HepG2 (cell line): ENCODE results near the gene ARMH1. TPM values are rescaled to one million over a fixed set of nuclear protein-coding genes. Genes with fewer than 3 reads are reported as not detected.

ENCODE experiments used
- ATAC-seq: fragments of 200-7000 bp; cut with Tn5 transposase; 3 replicates; pipeline ENCODE4 v1.9.1; 2020; ENCODE audit warnings: mild to moderate bottlenecking, moderate library complexity
- BruUV-seq: library from RNA; stranded (reverse); fragments of 400-500 nt; replicated peaks from 2 replicates; lab custom pipeline; 2021; lab: Mats Ljungman, UMichigan
- CTCF ChIA-PET: fragments of 300-600 bp; formaldehyde crosslinking; extraction: SDS; loops from one replicate; lab custom pipeline; 2021; ENCODE audit warnings: low total read pairs, inconsistent platforms, low intra/inter-chr PET ratio; lab: Yijun Ruan, JAX
- POLR2A ChIA-PET: fragments of 350-600 bp; sonication (Branson Sonifier 250); formaldehyde crosslinking; loops from one replicate; lab custom pipeline; 2020; ENCODE audit warnings: antibody characterized with exemption, inconsistent platforms; lab: Yijun Ruan, JAX
- DNase-seq: peaks from one replicate; pipeline ENCODE4 v3.0.0-alpha.2; 2015; ENCODE audit warnings: low spot score
- FAIRE-seq: peaks from 3 replicates; lab custom pipeline; 2011; peaks lifted over from hg19 to GRCh38; lab: Jason Lieb, UNC
- H2AFZ ChIP-seq: one replicate; pipeline ENCODE4 v1.6.1; 2011; ENCODE audit warnings: low read length, inconsistent platforms
- H3K27ac ChIP-seq: fragments of 300-600 bp; 3 replicates; pipeline ENCODE4 v1.8.0; 2011; ENCODE audit warnings: mixed run types, mild to moderate bottlenecking, mixed read lengths, low read length, inconsistent platforms; ENCODE audit not compliant: insufficient read depth; ENCODE audit errors: extremely low read length
- H3K27me3 ChIP-seq, 2 experiments: fragments of 200-600 bp in 1 of 2; 2 replicates in 1 of 2; 3 replicates in 1 of 2; pipeline versions ENCODE4 v1.6.0 to v1.8.0; 2011; ENCODE audit warnings: low read length in 2 of 2, mild to moderate bottlenecking in 2 of 2, moderate library complexity in 2 of 2, inconsistent platforms in 1 of 2; ENCODE audit not compliant: insufficient read depth in 2 of 2, control insufficient read depth in 1 of 2
- H3K36me3 ChIP-seq, 2 experiments: fragments of 200-600 bp in 1 of 2; replicated peaks in 1 of 2; 2 replicates in 1 of 2; 3 replicates in 1 of 2; pipeline versions ENCODE4 v1.5.1 to v1.8.0; 2011; ENCODE audit warnings: low read length in 2 of 2, inconsistent platforms in 1 of 2; ENCODE audit not compliant: insufficient read depth in 2 of 2, control insufficient read depth in 1 of 2
- H3K4me1 ChIP-seq: 2 replicates; pipeline ENCODE4 v1.5.1; 2012; ENCODE audit warnings: low read length, inconsistent platforms; ENCODE audit not compliant: insufficient read depth
- H3K4me2 ChIP-seq: 2 replicates; pipeline ENCODE4 v1.6.0; 2011; ENCODE audit warnings: low read depth, low read length, inconsistent platforms
- H3K4me3 ChIP-seq, 3 experiments: fragments of 200-600 bp in 1 of 3; sonication (generic), shearing (Covaris generic) in 1 of 3; replicated peaks in 1 of 3; 2 replicates each; pipeline ENCODE4 v1.5.1; 2011 to 2016; ENCODE audit warnings: low read length in 3 of 3, inconsistent platforms in 2 of 3, low read depth in 2 of 3, mild to moderate bottlenecking in 2 of 3, control low read depth in 1 of 3, mixed read lengths in 1 of 3; ENCODE audit not compliant: insufficient read depth in 1 of 3
- H3K79me2 ChIP-seq: one replicate; pipeline ENCODE4 v1.6.1; 2011; ENCODE audit warnings: low read length, inconsistent platforms; ENCODE audit not compliant: insufficient read depth
- H3K9ac ChIP-seq: 2 replicates; pipeline ENCODE4 v1.6.0; 2011; ENCODE audit warnings: mild to moderate bottlenecking, low read depth, low read length, inconsistent platforms; ENCODE audit not compliant: insufficient read depth
- H3K9me3 ChIP-seq: 2 replicates; pipeline ENCODE4 v1.5.1; 2012; ENCODE audit warnings: mild to moderate bottlenecking, low read length
- H4K20me1 ChIP-seq: 2 replicates; pipeline ENCODE4 v1.6.0; 2011; ENCODE audit warnings: inconsistent platforms, mild to moderate bottlenecking, low read length, moderate library complexity; ENCODE audit not compliant: insufficient read depth
- ARID5B ChIP-seq: IDR thresholded peaks from 2 replicates; pipeline ENCODE4 v1.4.0; 2020; ENCODE audit warnings: mild to moderate bottlenecking, missing genetic modification reagents
- ARNT ChIP-seq: fragments of 450-650 bp; IDR thresholded peaks from 2 replicates; pipeline ENCODE4 v1.6.1; 2017
- CREB1 ChIP-seq, 2 experiments: fragments of 450-650 bp in 1 of 2; IDR thresholded peaks; 2 replicates each; pipeline ENCODE4 v1.6.1; 2016 to 2017; ENCODE audit warnings: control low read depth in 1 of 2, mild to moderate bottlenecking in 1 of 2, missing compliant biosample characterization in 1 of 2, missing genetic modification characterization in 1 of 2
- DR1 ChIP-seq: sonication (generic); formaldehyde crosslinking; IDR thresholded peaks from 2 replicates; pipeline ENCODE4 v1.8.0; 2021; ENCODE audit warnings: mild to moderate bottlenecking, missing genetic modification reagents, inconsistent platforms
- EP300 ChIP-seq, 3 experiments: sonication (generic) in 1 of 3; formaldehyde crosslinking in 1 of 3; IDR thresholded peaks; 2 replicates each; pipeline versions ENCODE4 v1.5.1 to v1.6.1; 2011 to 2020; ENCODE audit warnings: low read depth in 2 of 3, low read length in 2 of 3, borderline replicate concordance in 1 of 3, improper control_type of control experiment in 1 of 3, mild to moderate bottlenecking in 1 of 3, missing genetic modification reagents in 1 of 3, moderate library complexity in 1 of 3
- FIP1L1 ChIP-seq: fragments of 200-400 bp; formaldehyde crosslinking; IDR thresholded peaks from 2 replicates; pipeline ENCODE4 v1.6.1; 2018; ENCODE audit warnings: low read depth, mild to moderate bottlenecking, low read length, moderate library complexity, borderline replicate concordance; ENCODE audit not compliant: insufficient read depth
- GRHL1 ChIP-seq: sonication (generic); formaldehyde crosslinking; conservative IDR thresholded peaks from 2 replicates; pipeline ENCODE4 v1.8.0; 2022; ENCODE audit warnings: missing genetic modification reagents
- HNF4A ChIP-seq: sonication (generic); formaldehyde crosslinking; IDR thresholded peaks from 2 replicates; pipeline ENCODE4 v1.4.0; 2020; ENCODE audit warnings: missing genetic modification reagents
- MAF1 ChIP-seq: sonication (generic); formaldehyde crosslinking; IDR thresholded peaks from 2 replicates; pipeline ENCODE4 v1.5.0; 2020; ENCODE audit warnings: missing genetic modification reagents, borderline replicate concordance
- RARA ChIP-seq: IDR thresholded peaks from 2 replicates; pipeline ENCODE4 v1.6.1; 2016; ENCODE audit warnings: missing genetic modification reagents, missing compliant biosample characterization
- SIX1 ChIP-seq: sonication (generic); formaldehyde crosslinking; IDR thresholded peaks from 2 replicates; pipeline ENCODE4 v1.4.0; 2020; ENCODE audit warnings: missing genetic modification reagents, borderline replicate concordance
- STAG1 ChIP-seq: sonication (generic); formaldehyde crosslinking; IDR thresholded peaks from 2 replicates; pipeline ENCODE4 v1.4.0; 2020; ENCODE audit warnings: missing genetic modification reagents
- ZNF510 ChIP-seq: sonication (generic); formaldehyde crosslinking; IDR thresholded peaks from 2 replicates; pipeline ENCODE4 v1.4.0; 2020; ENCODE audit warnings: low read depth, mild to moderate bottlenecking, missing genetic modification reagents
- ZNF577 ChIP-seq: sonication (generic); formaldehyde crosslinking; IDR thresholded peaks from 2 replicates; pipeline ENCODE4 v1.4.0; 2020; ENCODE audit warnings: mild to moderate bottlenecking, low read depth, missing genetic modification reagents, borderline replicate concordance
- whole genome bisulfite sequencing: methylation state at CpG from one replicate; pipeline ENCODE4 v1.1.6; 2017; ENCODE audit warnings: low lambda C conversion rate; 5-methylcytosine and 5-hydroxymethylcytosine counted together
- in situ Hi-C: cut with HindIII; loops from 2 replicates; pipeline ENCODE4 v1.10.0; 2017; ENCODE audit warnings: low pct_unique_long_range_greater_than_20kb; ENCODE audit not compliant: extremely low pct_ligation_motif_present
- intact Hi-C: fragments of 100-400 bp; cut with micrococcal nuclease; formaldehyde crosslinking; loops from one replicate; pipeline ENCODE4 v1.10.0; 2022; ENCODE audit not compliant: unreplicated experiment
- polyA plus RNA-seq, 8 experiments: library from polyadenylated mRNA; depleted of rRNA in 3 of 8; stranded (reverse) in 7 of 8; unstranded in 1 of 8; fragments of >200 nt; fragmentation: Illumina TruSeq in 4 of 8; extraction: Trizol in 4 of 8; gene quantifications; 2 replicates each; pipeline versions ENCODE4 v1.2.1 to v1.2.3, GENCODE V29; 2011 to 2016; ENCODE audit warnings: low read depth in 4 of 8, missing spikeins in 1 of 8, mixed read lengths in 1 of 8; ENCODE audit not compliant: insufficient read depth in 1 of 8
- total RNA-seq, 5 experiments: library from RNA; depleted of rRNA; stranded (reverse); fragments of >200 nt; fragmentation: Illumina TruSeq; extraction: Trizol; gene quantifications; 2 replicates each; pipeline ENCODE4 v1.2.3, GENCODE V29; 2016; ENCODE audit warnings: low read depth in 1 of 5

The ARMH1 gene
- total and polyA plus RNA-seq, 2 of the 13 experiments (the other 11 are each of a cell fraction or from before 2014, with no cell fraction given) = 0.69 TPM; not detected in 1

- TF ChIP-seq ARID5B (CRISPR knock-in tag) (no peak), ZNF577 (CRISPR knock-in tag) (no peak), MAF1 (no peak)
- TF ChIP-seq, all 625 proteins: peak for 1
Observed at GRCh38 chr1:44675186-44675585, 672 bp downstream of the ARMH1 start (continued).

- in situ Hi-C loops = no loop called here
- ChIA-PET CTCF (interaction anchor here (1.2 kb wide), 1 partner anchor 67 kb away, joined by 3 read pairs; no protein-coding TSS in a partner anchor), POLR2A (interaction anchor here (2.1 kb wide), 1 partner anchor 45 kb away, joined by 6 read pairs; no protein-coding TSS in a partner anchor)
- 0 out of 2 replicates have a peak overlapping the region, but pooled peaks have one; percentile 4 for H3K9ac ChIP-seq
- intact Hi-C loops = no loop called here
- H3K4me1 ChIP-seq = peaks cover 88% of the 10 kb centered on the region
- H3K36me3 ChIP-seq = no peaks in the 10 kb centered on the region
- no peaks in the 10 kb centered on the region for H3K9me3 ChIP-seq
- H3K27me3 ChIP-seq = no peaks in the 10 kb centered on the region
- H2AFZ ChIP-seq = no peak overlapping the region
- DNase-seq = no peak
- ATAC-seq = no peak
- no peak for FAIRE-seq
- H3K27ac ChIP-seq = peak overlapping the region; percentile 48
- BruUV-seq = no TSS peak
- 56% methylated on average over 5 of the region's 5 CpGs for WGBS
- H3K79me2 ChIP-seq = peaks cover 3% of the 10 kb centered on the region
- H3K4me2 ChIP-seq = peak overlapping the region; percentile 51
- no peaks in the 10 kb centered on the region for H4K20me1 ChIP-seq
- no peak overlapping the region; a peak in 1 of 6 replicates for H3K4me3 ChIP-seq
- TF ChIP-seq RARA (CRISPR knock-in tag) (no peak), GRHL1 (no peak), STAG1 (no peak), ZNF510 (no peak), DR1 (no peak), ARNT (no peak), CREB1 (IDR thresholded peaks at IDR 0.05) (no peak), CREB1 (CRISPR knock-in tag; IDR thresholded peaks at IDR 0.05) (peak; percentile 60; the same call in 1 of the 2 replicates), FIP1L1 (no peak), SIX1 (CRISPR knock-in tag) (peak; percentile 45; the same call in 1 of the 2 replicates), EP300 (IDR thresholded peaks at IDR 0.05; ENCODE audit: low read depth in 2 of 2, low read length in 2 of 2) (0 out of 4 replicates have a peak, but pooled peaks of 1 of the 2 experiments have one; percentile 22), EP300 (CRISPR knock-in tag; IDR thresholded peaks at IDR 0.05; ENCODE audit: borderline replicate concordance) (no peak), HNF4A (CRISPR knock-in tag) (no peak)
Observed at GRCh38 chr1:44676484-44677200, 2.1 kb downstream of the ARMH1 start.
